ENCODE data around the gene ACTA2.

Gene ACTA2

GRCh38 chr10:88961266-88961665 is 8.7 kb upstream of the ACTA2 start (continued):
- no peak for TF ChIP-seq POU6F1 (CRISPR knock-in tag; IDR thresholded peaks at IDR 0.05; ENCODE audit: borderline replicate concordance, low read depth)
- no peak for TF ChIP-seq ZNF8 (CRISPR knock-in tag; IDR thresholded peaks at IDR 0.05)
- no peak for TF ChIP-seq OSR1 (CRISPR knock-in tag; IDR thresholded peaks at IDR 0.05)
- TF ChIP-seq ZC3H10 (CRISPR knock-in tag; IDR thresholded peaks at IDR 0.05): no peak
- TF ChIP-seq TSHZ2 (CRISPR knock-in tag; IDR thresholded peaks at IDR 0.05): no peak
- TF ChIP-seq ZNF70 (CRISPR knock-in tag; IDR thresholded peaks at IDR 0.05): no peak

- no peak for ATAC-seq
- TF ChIP-seq ZNF565 (CRISPR knock-in tag; conservative IDR thresholded peaks at IDR 0.05; ENCODE audit: low read depth): no peak
- TF ChIP-seq ZFP3 (CRISPR knock-in tag; IDR thresholded peaks at IDR 0.05): no peak
- no peak for TF ChIP-seq PPARA (CRISPR knock-in tag; IDR thresholded peaks at IDR 0.05; ENCODE audit: borderline replicate concordance)
- no peak for TF ChIP-seq ZC3H10 (CRISPR knock-in tag; IDR thresholded peaks at IDR 0.05)
- no peak for TF ChIP-seq ESRRG (CRISPR knock-in tag; IDR thresholded peaks at IDR 0.05)
- TF ChIP-seq CREB5 (CRISPR knock-in tag; IDR thresholded peaks at IDR 0.05; ENCODE audit: low read depth): no peak
- TF ChIP-seq SNAI2 (CRISPR knock-in tag; IDR thresholded peaks at IDR 0.05): no peak
- TF ChIP-seq ZNF8 (CRISPR knock-in tag; IDR thresholded peaks at IDR 0.05): no peak
- no peak for TF ChIP-seq RARB (CRISPR knock-in tag; IDR thresholded peaks at IDR 0.05)
- TF ChIP-seq ZFP30 (CRISPR knock-in tag; IDR thresholded peaks at IDR 0.05): no peak
- no peak for TF ChIP-seq BACH2 (CRISPR knock-in tag; IDR thresholded peaks at IDR 0.05; ENCODE audit: borderline replicate concordance)
- no peak for TF ChIP-seq PATZ1 (CRISPR knock-in tag; IDR thresholded peaks at IDR 0.05; ENCODE audit: borderline replicate concordance)
- no peak for TF ChIP-seq ARNTL (CRISPR knock-in tag; IDR thresholded peaks at IDR 0.05; ENCODE audit: borderline replicate concordance, low read depth)
Measured at GRCh38 chr10:88960802-88961201, 8.2 kb upstream of the ACTA2 start.

GRCh38 chr10:88958721-88959120 is 6.1 kb upstream of the ACTA2 start:
- ATAC-seq: no peak
- TF ChIP-seq CREB5 (CRISPR knock-in tag; IDR thresholded peaks at IDR 0.05; ENCODE audit: low read depth) (no peak), OSR1 (CRISPR knock-in tag; IDR thresholded peaks at IDR 0.05) (no peak), CSRNP3 (CRISPR knock-in tag; IDR thresholded peaks at IDR 0.05) (no peak), CSDC2 (CRISPR knock-in tag; IDR thresholded peaks at IDR 0.05) (no peak), GLIS3 (CRISPR knock-in tag; IDR thresholded peaks at IDR 0.05) (no peak), PPARA (CRISPR knock-in tag; IDR thresholded peaks at IDR 0.05; ENCODE audit: borderline replicate concordance) (no peak), ZFP3 (CRISPR knock-in tag; IDR thresholded peaks at IDR 0.05) (no peak), BACH2 (CRISPR knock-in tag; IDR thresholded peaks at IDR 0.05; ENCODE audit: borderline replicate concordance) (no peak), ZNF565 (CRISPR knock-in tag; conservative IDR thresholded peaks at IDR 0.05; ENCODE audit: low read depth) (no peak), RARB (CRISPR knock-in tag; IDR thresholded peaks at IDR 0.05) (no peak), PATZ1 (CRISPR knock-in tag; IDR thresholded peaks at IDR 0.05; ENCODE audit: borderline replicate concordance) (no peak), ZNF8 (CRISPR knock-in tag; IDR thresholded peaks at IDR 0.05) (no peak), TSHZ2 (CRISPR knock-in tag; IDR thresholded peaks at IDR 0.05) (no peak)

Data from SK-N-SH treated with all-trans-retinoic acid at 6 μM for 48 hours (cell line).